ENCODE measurements around the gene SLC35E4.
A peak's percentile ranks its signal among the peaks of the same experiment; 100 is the strongest.
"Not testable (repeated sequence)": the region's sequence is repeated elsewhere in the genome, so short reads cannot be mapped to it uniquely, and the experiment has no call there.

SLC35E4 gene, protein sequence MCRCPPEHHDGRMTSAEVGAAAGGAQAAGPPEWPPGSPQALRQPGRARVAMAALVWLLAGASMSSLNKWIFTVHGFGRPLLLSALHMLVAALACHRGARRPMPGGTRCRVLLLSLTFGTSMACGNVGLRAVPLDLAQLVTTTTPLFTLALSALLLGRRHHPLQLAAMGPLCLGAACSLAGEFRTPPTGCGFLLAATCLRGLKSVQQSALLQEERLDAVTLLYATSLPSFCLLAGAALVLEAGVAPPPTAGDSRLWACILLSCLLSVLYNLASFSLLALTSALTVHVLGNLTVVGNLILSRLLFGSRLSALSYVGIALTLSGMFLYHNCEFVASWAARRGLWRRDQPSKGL

DNA sequence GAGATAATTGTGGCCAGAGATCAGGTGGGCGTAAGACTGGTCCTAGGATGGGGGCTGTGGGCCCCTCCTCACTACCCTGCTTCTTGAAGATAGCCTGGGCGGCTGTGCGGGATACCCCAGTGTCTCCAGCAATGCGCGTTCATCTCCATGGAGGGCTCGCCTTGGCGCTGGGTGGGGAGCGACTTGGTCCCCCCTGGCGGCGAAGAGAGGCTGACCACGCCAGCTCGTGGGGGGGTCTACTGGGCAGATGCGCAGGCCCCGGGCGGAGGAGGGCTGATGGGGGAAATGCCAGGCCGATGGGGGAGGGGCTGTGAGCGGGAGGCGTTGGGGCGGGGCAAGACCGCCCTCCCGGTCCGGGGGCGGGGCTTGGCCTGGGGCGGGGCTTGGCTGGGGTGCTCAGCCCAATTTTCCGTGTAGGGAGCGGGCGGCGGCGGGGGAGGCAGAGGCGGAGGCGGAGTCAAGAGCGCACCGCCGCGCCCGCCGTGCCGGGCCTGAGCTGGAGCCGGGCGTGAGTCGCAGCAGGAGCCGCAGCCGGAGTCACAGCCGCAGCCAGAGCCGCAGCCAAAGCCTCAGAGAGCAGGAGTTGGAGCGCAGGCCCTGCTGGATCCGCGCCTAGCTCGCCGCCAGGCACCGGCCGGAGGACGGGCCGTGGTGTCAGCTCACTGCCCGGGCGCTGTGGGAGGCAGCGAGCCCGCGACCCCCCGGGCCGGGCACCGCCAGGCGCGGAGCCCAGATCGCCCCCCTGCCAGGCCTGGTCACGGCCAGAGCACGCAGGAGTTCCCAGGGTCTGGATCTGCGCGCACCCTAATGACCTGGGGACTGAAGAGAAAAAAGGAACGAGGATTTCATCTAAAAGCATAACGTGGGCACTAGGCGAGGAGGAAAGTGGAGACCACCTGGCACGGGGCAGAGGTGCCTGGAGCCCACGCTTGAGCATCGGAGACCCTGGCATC, at the start of gene SLC35E4:
Gene SLC35E4, plus strand, starts transcription at position 509 of the 953 bp plus-strand sequence. CDS start 670 bp downstream, outside the sequence.
- peak; percentile 90 to 94 for DNase-seq (ENCODE audit: low read depth in 2 of 2)

DNA sequence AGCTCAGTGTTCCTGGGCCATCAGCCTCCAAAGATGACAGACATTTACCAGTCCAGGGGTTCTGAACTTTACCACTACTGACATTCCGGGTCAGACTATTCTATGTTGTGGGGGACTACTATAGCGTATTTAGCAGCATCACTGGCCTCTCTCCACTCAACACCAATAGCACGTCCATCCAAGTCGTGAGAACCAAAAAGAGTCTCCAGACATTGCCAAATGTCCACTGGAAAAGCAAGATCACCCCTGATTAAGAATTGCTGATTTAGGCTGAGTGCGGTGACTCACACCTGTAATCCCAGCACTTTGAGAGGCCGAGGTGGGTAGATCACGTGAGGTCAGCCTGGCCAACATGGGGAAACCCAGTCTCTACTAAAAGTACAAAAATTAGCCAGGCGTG, 49.2 kb upstream of the SLC35E4 start:
- DNase-seq (ENCODE audit: low read depth in 2 of 2), result no peak

DNA sequence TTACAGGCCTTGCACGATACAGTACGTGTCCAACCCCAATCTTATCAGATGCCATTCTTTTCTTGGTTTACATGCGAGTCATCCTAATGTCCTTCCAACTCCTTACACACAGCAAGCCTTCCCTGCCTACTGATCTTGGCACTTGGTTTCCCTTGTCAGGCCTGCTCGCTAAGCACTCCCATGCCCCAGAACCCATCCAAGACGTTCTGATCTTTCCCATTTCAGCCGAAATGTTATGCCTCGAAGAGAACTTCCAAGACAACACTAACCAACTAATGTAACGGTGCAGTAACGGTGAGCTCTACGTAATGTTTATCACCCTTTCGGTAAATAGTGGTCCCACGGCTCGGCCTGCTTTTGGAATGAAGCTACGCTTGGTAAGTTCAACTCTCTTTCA, 44.4 kb upstream of the SLC35E4 start:
- DNase-seq (ENCODE audit: low read depth in 2 of 2), result no peak

DNA sequence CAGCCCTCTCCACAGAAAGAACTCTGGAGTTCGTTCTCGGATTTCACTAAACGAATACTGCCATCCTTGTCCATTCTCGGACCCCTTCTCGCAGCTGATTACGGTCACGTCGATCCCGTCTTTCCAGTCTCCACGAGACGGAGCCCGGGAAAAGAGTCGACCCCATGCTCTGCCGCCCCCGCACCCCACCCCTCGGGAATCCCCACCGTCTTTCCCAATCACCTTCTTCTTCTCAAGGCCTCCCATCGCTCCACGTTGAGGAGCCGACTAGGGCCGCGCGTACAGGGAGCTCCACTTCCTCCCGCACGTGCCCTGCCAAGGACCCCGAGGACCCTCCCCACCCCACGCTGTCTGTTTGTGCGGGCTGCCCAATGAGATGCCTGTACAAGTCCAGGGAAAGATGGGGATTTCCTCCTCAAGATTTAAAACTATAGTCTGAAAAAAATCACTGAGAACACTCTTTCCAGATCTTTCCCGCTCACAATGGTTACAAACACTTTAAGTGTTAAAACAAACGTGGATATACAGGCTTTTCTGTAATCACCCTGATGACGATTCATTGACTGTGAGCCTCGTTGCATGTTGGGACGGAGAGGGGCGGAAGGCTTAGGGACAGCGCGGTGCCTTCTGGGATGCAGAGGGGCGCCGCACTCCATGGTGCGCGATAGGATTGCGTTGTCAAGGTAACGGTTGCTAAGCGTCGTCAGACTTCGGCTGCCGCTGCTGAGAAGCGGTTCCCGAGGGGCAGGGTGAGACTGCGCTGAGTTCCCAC, 43.8 kb upstream of the SLC35E4 start, which contains the start of gene PES1:
Gene PES1, minus strand, starts transcription at position 323 of the 772 bp plus-strand sequence. Its CDS starts 77 bp downstream, at position 246.
- peak; percentile 92 to 93 for DNase-seq (ENCODE audit: low read depth in 2 of 2)

DNA sequence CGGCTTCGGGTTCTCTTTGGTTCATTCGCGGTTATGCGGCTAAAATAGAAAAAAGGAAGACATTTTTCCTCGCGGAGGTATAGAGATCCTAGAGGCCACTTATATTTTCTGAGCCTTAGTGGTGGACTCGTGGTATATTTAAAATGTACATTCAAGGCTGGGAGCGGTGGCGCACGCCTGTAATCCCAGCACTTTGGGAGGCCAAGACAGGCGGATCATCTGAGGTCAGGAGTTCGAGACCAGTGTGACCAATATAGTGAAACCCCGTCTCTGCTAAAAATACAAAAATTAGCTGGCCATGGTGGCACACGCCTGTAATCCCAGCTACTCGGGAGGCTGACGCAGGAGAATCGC, 43.2 kb upstream of the SLC35E4 start:
- DNase-seq (ENCODE audit: low read depth in 2 of 2), result not testable (repeated sequence)

DNA sequence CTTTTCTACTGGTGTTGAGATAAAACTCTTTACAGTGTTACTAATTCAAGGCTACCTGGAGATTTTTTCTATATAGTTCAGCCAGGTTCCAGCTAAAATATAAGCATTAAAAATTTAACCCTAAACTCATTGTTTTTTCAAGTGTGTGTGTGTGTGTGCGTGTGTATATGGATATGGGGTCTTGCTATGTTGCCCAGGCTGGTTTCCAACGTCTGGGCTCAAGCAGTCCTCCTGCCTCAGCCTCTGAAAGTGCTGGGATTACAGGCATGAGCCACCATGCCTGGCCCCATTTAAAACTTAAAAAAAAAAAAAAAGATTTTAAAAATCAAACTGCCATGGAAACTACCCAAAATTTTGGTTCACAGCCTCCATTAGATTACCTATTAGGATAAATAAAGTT, 39.4 kb upstream of the SLC35E4 start:
- no peak for DNase-seq (ENCODE audit: low read depth in 2 of 2)

DNA sequence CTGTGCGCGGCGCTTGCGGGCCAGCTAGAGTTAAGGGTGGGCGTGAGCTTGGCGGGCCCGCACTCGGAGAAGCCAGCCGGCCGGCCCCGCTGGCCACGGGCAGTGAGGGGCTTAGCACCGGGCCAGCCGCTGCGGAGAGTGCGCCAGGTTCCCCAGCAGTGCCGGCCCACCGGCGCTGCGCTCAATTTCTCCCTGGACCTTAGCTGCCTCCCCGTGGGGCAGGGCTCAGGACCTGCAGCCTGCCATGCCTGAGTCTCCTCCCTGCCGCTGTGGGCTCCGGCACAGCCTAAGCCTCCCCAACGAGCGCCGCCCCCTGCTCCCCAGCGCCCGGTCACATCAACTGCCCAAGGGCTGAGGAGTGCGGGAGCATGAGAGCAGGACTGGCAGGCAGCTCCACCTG, 38.7 kb upstream of the SLC35E4 start:
- DNase-seq (ENCODE audit: low read depth in 2 of 2), result no peak

DNA sequence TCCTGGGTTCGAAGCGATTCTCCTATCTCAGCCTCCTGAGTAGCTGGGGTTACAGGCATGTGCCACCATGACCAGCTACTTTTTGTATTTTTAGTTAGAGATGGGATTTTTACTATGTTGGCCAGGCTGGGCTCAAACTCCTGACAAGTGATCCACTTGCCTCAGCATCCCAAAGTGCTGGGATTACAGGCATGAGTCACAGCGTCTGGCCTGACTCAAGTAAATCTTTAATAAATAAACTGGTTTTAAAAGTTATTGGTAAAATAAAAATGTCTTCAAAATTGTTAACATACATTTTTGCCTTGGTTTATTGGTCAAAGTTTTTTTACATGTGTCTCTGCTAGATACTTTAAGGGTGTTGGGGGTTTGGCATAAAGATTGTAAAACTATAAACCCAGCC, 36.6 kb upstream of the SLC35E4 start:
- DNase-seq (ENCODE audit: low read depth in 2 of 2), result no peak

DNA sequence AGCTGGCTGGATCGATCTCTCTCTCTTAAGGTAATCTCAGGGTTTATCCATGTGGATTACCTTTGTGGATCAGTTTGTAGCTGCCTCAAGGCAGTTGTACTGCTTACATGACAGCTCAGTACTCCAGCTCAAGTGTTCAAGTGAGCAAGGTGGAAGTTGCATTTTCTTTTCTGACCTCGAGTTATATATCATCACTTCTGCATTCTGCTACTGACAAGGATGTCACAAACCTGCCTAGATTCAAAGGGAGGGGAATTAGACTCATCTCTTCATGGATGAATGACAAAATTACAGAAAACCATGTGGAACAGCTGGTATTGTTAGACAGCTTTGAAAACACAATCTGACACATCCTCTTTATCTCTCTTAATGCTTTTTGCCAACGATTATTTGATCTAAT, 34.7 kb upstream of the SLC35E4 start:
- no peak for DNase-seq (ENCODE audit: low read depth in 2 of 2)

DNA sequence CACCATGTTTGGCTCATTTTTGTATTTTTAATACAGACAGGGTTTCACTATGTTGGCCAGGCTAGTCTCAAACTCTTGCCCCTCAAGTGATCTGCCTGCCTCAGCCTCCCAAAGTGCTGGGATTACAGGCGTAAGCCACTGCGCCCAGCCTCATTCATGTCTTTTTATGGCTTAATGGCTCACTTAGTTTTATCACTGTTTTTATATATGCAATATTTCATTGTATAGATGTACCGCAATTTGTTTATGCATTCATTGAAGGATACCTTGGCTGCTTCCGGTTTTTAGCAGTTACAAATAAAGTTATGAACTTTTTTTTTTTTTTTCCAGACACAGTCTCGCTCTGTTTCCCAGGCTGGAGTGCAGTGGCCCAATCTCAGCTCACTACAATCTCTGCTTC, 34.1 kb upstream of the SLC35E4 start:
- no peak for DNase-seq (ENCODE audit: low read depth in 2 of 2)

DNA sequence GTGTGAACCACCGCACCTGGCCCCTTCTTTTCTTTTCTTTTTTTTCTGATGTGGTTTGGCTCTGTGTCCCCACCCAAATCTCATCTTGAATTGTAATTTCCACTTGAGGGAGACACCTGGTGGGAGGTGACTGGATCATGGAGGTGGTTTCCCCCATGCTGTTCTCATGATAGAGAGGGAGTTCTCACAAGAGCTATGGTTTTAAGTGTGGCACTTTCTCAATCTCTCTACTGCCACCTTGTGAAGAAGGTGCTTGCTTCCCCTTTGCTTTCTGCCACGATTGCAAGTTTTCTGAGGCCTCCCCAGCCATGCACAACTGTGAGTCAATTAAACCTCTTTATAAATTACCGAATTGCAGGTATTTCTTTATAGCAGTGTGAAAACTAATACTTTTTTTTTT, 33.5 kb upstream of the SLC35E4 start:
- DNase-seq (ENCODE audit: low read depth in 2 of 2), result no peak

DNA sequence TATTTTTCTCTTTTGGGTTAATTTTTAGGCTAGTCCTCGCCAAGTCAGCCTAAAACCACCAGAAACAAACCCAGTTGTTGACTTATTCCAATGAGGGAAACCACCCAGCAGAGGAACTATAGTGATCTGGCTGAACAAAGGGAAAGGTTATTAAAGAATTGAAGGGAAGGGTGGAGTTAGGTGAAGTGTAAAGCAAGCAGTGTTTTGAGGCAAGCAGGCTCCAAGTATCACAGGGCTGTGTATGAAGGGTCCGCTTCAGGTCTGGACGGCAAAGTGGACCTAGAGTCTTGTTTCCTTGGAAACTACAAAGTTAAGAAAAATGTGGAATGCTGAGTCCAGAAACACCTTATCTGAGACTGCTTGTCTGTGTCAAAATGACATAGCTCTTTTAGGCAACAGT, 31.8 kb upstream of the SLC35E4 start:
- DNase-seq (ENCODE audit: low read depth in 2 of 2), result no peak

DNA sequence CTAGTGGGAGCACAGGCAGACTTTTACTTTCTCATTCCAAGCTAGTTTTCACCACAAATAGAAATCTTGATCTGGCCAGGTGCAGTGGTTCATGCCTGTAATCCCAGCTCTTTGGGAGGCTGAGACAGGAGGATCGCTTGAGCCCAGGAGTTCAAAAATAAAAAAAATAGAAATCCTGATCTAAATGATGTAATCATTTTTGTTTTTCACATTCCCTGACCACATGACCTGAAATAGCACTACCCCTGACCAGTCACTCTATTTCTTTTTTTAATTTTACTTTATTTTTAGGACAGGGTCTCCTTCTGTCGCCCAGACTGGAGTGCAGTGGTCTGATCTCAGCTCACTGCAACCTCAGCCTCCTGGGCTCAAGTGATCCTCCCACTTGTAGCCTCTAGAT, 30.9 kb upstream of the SLC35E4 start:
- no peak for DNase-seq (ENCODE audit: low read depth in 2 of 2)

DNA sequence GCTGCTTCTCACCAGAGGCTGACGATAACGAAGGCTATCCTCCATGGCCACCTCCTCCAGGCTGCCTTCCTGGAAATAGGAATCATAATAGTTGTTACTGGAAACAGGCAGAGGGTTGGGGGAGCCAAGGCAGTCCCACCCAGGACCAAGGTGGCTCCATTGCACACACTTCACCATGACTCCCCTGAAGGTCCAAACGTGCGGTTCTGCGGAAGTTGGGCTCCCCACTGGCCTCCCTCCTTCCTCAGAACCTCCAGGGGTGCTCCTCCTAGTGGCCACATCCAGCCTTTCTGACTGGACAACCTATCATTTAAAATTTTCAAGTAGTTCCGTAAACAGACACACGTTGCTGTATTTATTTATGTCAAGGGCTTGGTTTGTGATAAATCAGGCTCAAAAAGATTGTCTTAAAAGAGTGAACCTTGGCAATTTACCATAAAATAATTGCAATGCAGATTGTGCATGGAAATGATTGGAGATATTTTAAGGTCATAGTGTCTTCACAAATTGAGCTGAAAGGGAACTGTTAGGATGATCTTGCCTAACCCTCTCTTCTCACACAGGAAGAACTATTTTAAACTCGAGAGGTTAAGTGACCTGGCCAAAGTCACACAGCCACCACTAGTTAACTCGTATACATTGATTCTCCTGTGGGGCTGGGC, 30.0 kb upstream of the SLC35E4 start:
- no peak for DNase-seq (ENCODE audit: low read depth in 2 of 2)

DNA sequence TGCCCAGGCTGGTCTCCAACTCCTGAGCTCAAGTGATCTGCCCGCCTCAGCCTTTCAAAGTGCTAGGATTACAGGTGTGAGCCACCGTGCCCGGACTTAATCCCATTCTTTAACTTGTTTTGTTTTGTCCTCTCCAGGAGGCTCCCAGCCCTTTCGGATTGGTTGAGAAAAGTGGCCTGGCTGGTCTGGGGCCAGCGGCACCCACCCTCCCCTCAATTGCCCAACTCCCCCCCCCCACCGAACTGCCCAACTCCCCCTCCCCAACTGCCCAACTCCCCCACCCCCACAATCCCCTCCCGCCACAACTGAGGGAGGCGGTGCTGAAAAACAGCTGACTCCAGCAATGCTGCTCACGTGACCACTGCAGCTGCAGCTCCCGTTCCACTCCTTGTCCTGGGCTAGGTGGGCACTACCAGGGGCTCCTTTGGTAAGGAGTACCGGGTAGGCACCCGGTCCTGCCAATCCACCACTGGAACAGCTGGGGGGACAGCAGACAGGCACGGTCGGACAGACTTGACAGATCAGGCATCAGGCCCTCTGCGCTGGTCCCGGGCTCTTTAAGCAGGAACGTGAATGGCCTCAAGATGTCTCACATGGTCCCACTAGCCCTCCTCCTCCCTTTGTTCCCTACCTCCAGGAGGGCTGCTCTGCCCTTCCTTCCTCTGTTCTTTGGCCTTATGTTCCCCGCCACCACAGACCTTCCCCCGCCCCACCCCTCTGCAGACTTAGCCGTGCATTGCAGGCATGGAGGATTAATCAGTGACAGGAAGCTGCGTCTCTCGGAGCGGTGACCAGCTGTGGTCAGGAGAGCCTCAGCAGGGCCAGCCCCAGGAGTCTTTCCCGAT, 28.9 kb upstream of the SLC35E4 start, which contains the start of gene TCN2:
Gene TCN2, plus strand, starts transcription at position 720 of the 845 bp plus-strand sequence. CDS start 158 bp downstream, outside the sequence.
- DNase-seq (ENCODE audit: low read depth in 2 of 2), result no peak

DNA sequence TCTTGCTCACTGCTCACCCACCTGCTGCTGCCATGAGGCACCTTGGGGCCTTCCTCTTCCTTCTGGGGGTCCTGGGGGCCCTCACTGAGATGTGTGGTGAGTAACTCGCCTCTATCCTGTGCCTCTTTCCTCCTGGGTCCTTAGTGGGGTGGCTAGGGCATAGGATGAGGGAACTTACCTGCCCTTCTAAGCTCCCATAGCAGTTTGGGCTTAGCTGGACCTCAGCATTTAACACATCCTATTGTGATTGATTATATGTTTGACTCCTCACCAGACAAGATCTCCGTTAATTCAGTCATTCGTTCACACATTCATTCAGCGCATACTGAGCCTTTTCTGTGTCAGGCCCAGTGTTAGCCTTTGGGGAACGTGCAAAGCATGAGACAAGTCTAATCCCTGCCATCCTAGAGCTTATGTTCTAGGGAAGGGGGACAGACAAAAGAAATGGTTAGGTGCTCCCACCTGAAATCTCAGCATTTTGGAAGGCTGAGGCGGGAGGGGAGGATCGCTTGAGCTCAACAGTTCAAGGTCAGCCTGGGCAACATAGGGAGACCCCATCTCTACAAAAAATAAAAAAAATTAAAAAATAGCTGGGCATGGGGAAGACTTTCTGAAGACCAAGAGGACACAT, 28.2 kb upstream of the SLC35E4 start:
- DNase-seq (ENCODE audit: low read depth in 2 of 2), result no peak

DNA sequence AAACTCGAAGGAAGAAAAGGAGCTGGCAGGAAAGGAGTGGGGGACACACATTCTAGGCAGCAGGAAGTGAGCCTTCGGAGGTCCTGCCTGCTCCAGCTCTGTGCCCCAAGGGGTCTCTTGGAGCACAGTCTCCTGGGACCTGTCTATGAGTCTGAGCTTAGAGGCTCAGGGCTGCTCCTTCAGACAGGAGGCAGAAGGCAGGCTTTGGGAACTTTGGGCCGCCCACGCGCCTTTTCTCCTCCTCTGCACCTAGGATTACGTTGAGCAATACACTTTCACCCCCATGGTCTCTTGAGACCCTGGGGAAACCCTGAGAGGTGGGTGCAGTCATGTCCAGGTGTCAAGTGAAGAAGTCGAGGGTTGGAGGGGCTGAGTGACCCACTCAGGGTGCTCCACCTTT, 27.6 kb upstream of the SLC35E4 start:
- DNase-seq (ENCODE audit: low read depth in 2 of 2), result no peak

DNA sequence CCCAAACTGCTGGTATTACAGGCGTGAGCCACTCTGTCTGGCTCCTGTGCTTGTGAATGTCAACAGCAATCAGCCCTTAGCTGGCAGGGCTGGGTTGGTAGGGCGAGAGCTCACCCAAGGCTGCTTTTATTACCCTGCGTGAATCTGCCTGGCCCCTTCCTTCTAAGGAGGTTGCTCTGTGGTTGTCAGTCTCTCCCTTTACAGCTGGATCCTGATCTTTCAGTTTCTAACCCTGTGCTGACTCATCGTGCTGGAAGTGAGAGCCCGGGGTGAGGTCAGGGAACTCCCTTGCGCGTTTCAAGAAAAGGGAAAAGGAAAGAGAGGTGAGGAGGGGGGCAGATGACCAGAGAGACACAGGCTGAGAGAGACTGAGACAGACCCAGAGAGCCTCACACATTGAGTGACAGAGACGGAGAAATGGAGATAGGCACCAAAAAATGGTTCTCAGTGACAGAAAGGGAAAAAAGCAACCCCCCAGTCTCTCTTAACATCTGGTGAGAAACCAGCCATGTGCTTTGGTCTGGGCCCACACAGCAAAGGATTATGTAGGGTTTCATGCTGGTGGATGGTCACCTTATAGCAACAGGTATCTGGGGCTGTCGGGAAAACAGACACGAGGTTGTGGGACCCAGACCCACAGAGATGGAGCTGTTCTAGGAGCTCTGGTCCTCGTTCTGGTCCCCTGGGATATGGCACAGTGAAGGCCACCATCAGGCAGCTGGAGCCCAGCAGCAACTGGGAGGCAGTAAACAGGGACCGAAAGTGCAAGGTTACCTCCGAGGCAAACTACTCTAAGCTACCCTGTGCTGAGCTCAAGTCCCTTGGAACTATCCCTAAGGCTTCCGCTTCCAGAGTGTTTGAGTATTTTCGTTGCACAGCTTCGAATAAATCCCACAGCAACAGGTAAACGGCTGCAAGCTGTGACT, 26.1 kb upstream of the SLC35E4 start:
- no peak for DNase-seq (ENCODE audit: low read depth in 2 of 2)

DNA sequence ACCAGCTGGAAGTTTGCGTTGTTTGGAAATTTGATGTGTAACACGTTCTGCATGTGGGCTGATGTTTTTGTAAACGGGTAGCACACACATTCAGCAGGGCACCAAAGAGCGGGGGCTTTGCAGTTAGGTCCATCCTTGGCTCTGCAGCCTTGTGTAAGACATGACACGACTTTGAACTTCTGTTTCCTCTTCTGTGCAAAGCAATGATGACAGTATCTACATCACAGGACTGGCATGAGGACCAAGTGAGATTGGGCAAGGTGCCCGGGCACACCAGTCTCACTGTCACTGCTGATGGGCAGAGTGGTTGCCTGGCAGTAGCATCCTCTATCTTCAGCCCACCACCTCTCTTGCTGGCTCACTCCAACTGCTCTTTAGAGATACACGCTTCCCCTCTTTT, 25.3 kb upstream of the SLC35E4 start:
- no peak for DNase-seq (ENCODE audit: low read depth in 2 of 2)
